ENCODE measurements around the gene L3MBTL4.

GRCh38 chr18:6194640-6195039, 220.1 kb downstream of the L3MBTL4 start:
- TF ChIP-seq CTCF (IDR thresholded peaks at IDR 0.05) (no peak), POLR2A (IDR thresholded peaks at IDR 0.05) (no peak)
